Measurements from ENCODE around the gene SDK1. TPM values are rescaled to one million over a fixed set of nuclear protein-coding genes. Genes with fewer than 3 reads are reported as not detected.

SDK1 gene
- total RNA-seq, 4 donors from 2014 or later: 2.5 to 12.9 (median 6.1) TPM

GRCh38 chr7:4107839-4108238 is 806.8 kb downstream of the SDK1 start:
- peak in 1 of 2 donors; percentile 47 for DNase-seq (ENCODE audit: low spot score in 2 of 2)
- Histone ChIP-seq H3K27me3 (no peaks in the 10 kb centered on the region), H3K4me1 (no peaks in the 10 kb centered on the region), H3K4me3 (no peak overlapping the region), H3K27ac (no peak overlapping the region), H3K9me3 (no peaks in the 10 kb centered on the region), H3K36me3 (no peaks in the 10 kb centered on the region)
- WGBS: 97% methylated on average over 9 of the region's 11 CpGs
- TF ChIP-seq, protein P1, sequence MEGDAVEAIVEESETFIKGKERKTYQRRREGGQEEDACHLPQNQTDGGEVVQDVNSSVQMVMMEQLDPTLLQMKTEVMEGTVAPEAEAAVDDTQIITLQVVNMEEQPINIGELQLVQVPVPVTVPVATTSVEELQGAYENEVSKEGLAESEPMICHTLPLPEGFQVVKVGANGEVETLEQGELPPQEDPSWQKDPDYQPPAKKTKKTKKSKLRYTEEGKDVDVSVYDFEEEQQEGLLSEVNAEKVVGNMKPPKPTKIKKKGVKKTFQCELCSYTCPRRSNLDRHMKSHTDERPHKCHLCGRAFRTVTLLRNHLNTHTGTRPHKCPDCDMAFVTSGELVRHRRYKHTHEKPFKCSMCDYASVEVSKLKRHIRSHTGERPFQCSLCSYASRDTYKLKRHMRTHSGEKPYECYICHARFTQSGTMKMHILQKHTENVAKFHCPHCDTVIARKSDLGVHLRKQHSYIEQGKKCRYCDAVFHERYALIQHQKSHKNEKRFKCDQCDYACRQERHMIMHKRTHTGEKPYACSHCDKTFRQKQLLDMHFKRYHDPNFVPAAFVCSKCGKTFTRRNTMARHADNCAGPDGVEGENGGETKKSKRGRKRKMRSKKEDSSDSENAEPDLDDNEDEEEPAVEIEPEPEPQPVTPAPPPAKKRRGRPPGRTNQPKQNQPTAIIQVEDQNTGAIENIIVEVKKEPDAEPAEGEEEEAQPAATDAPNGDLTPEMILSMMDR (IDR thresholded peaks at IDR 0.05): no peak
- TF ChIP-seq POLR2A (IDR thresholded peaks at IDR 0.05): no peak

GRCh38 chr7:4108951-4109350 is 807.9 kb downstream of the SDK1 start:
- Histone ChIP-seq H3K36me3 (no peaks in the 10 kb centered on the region), H3K27me3 (no peaks in the 10 kb centered on the region), H3K9me3 (no peaks in the 10 kb centered on the region), H3K4me1 (no peaks in the 10 kb centered on the region), H3K27ac (no peak overlapping the region), H3K4me3 (no peak overlapping the region)
- 96% methylated on average over 8 of the region's 9 CpGs for WGBS
- DNase-seq (ENCODE audit: low spot score in 2 of 2): peak in 1 of 2 donors; percentile 45
- TF ChIP-seq, protein P1 (IDR thresholded peaks at IDR 0.05): no peak
- TF ChIP-seq POLR2A (IDR thresholded peaks at IDR 0.05) (no peak), EP300 (IDR thresholded peaks at IDR 0.05) (no peak), POLR2AphosphoS5 (IDR thresholded peaks at IDR 0.05) (no peak)

- 82% methylated on average over 15 of the region's 16 CpGs for WGBS
- H3K9me3 ChIP-seq: no peaks in the 10 kb centered on the region
- TF ChIP-seq POLR2AphosphoS5 (IDR thresholded peaks at IDR 0.05) (no peak), POLR2A (IDR thresholded peaks at IDR 0.05) (no peak), EP300 (IDR thresholded peaks at IDR 0.05) (no peak)
- TF ChIP-seq, protein P1 (IDR thresholded peaks at IDR 0.05): no peak
- no peaks in the 10 kb centered on the region for H3K27me3 ChIP-seq
- H3K4me3 ChIP-seq: no peak overlapping the region
- H3K27ac ChIP-seq: no peak overlapping the region
- no peaks in the 10 kb centered on the region for H3K36me3 ChIP-seq
- H3K4me1 ChIP-seq: no peaks in the 10 kb centered on the region
- peak in 1 of 2 donors; percentile 63 for DNase-seq (ENCODE audit: low spot score in 2 of 2)
Measured at GRCh38 chr7:4109481-4110110, 808.5 kb downstream of the SDK1 start.

GRCh38 chr7:4110438-4110837 is 809.4 kb downstream of the SDK1 start:
- H3K4me1 ChIP-seq: no peaks in the 10 kb centered on the region
- no peaks in the 10 kb centered on the region for H3K9me3 ChIP-seq
- H3K27me3 ChIP-seq: no peaks in the 10 kb centered on the region
- no peaks in the 10 kb centered on the region for H3K36me3 ChIP-seq
- 94% methylated on average over 4 of the region's 4 CpGs for WGBS
- H3K4me3 ChIP-seq: no peak overlapping the region
- no peak for DNase-seq (ENCODE audit: low spot score in 2 of 2)
- no peak overlapping the region for H3K27ac ChIP-seq
- TF ChIP-seq POLR2A (IDR thresholded peaks at IDR 0.05): no peak

GRCh38 chr7:4111166-4111565 is 810.1 kb downstream of the SDK1 start:
- no peak for TF ChIP-seq POLR2AphosphoS5 (IDR thresholded peaks at IDR 0.05)
- no peak for TF ChIP-seq POLR2A (IDR thresholded peaks at IDR 0.05)
- TF ChIP-seq, protein P1 (IDR thresholded peaks at IDR 0.05): no peak
- no peak for TF ChIP-seq EP300 (IDR thresholded peaks at IDR 0.05)
- Histone ChIP-seq H3K4me1 (no peaks in the 10 kb centered on the region), H3K4me3 (no peak overlapping the region), H3K9me3 (no peaks in the 10 kb centered on the region), H3K27me3 (no peaks in the 10 kb centered on the region), H3K27ac (no peak overlapping the region), H3K36me3 (no peaks in the 10 kb centered on the region)
- peak in 1 of 2 donors; percentile 10 for DNase-seq (ENCODE audit: low spot score in 2 of 2)
- 78% methylated on average over 5 of the region's 5 CpGs for WGBS

GRCh38 chr7:4113271-4113670 is 812.2 kb downstream of the SDK1 start:
- no peak overlapping the region for H3K4me3 ChIP-seq

More at GRCh38 chr7:4113271-4113670, 812.2 kb downstream of the SDK1 start:
- Histone ChIP-seq H3K27me3 (no peaks in the 10 kb centered on the region), H3K4me1 (no peaks in the 10 kb centered on the region), H3K36me3 (no peaks in the 10 kb centered on the region), H3K9me3 (no peaks in the 10 kb centered on the region), H3K27ac (no peak overlapping the region)
- DNase-seq (ENCODE audit: low spot score in 2 of 2): peak in 1 of 2 donors; percentile 25
- 89% methylated on average over 14 of the region's 14 CpGs for WGBS
- TF ChIP-seq POLR2A (IDR thresholded peaks at IDR 0.05) (no peak), EP300 (IDR thresholded peaks at IDR 0.05) (no peak), POLR2AphosphoS5 (IDR thresholded peaks at IDR 0.05) (no peak)
- TF ChIP-seq, protein P1 (IDR thresholded peaks at IDR 0.05): no peak
